ENCODE measurements around the gene RFXANK. TPM values are rescaled to one million over a fixed set of nuclear protein-coding genes. Genes with fewer than 3 reads are reported as not detected.

RFXANK gene
- total RNA-seq, 1 experiment from 2014 or later = 78.7 TPM

DNA sequence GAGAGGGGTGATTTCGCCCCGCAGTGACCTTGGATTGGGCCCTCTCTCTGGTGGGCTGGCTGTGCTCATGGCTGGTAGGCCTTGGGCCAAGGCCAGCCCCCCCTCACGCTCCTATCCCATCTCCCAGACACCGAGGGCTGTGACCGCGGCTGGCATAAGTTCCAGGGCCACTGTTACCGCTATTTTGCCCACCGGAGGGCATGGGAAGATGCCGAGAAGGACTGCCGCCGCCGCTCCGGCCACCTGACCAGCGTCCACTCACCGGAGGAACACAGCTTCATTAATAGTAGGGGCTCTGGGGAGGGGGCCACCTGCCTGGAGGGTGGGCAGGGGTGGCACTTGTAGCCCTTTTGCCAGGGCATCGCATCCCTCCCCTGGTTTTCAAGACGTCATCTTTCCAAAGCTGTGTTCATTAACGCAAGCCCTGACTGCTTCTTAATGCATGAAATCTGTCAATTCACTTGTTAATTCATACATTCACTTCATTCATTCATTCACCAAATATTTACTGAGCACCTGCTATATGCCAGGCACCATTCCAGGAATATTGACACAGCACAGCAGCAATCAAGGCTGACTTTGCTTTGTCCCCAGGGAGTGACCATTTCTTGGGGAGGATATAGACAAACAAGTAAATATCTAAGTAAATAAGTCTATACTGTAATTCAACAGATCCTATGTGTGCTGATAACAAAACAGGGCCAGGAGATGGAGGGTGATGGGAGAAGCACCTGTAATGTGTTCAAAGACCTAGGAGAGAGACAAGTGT is 46.3 kb downstream of the RFXANK start:
- Mint-ChIP-seq H3K4me3 (no peak overlapping the region), H3K4me1 (no peaks in the 10 kb centered on the region), H3K36me3 (peaks cover 4% of the 10 kb centered on the region), H3K27ac (no peak overlapping the region), H3K9me3 (peaks cover 25% of the 10 kb centered on the region), H3K27me3 (ENCODE audit: low read depth) (peaks cover 35% of the 10 kb centered on the region)
- POLR2A ChIA-PET = no interaction called here
- DNase-seq (ENCODE audit: low spot score) (no peak), ATAC-seq (no peak; the same call in 1 of the 2 replicates)
- CTCF ChIA-PET = no interaction called here
- TF ChIP-seq, protein P1, sequence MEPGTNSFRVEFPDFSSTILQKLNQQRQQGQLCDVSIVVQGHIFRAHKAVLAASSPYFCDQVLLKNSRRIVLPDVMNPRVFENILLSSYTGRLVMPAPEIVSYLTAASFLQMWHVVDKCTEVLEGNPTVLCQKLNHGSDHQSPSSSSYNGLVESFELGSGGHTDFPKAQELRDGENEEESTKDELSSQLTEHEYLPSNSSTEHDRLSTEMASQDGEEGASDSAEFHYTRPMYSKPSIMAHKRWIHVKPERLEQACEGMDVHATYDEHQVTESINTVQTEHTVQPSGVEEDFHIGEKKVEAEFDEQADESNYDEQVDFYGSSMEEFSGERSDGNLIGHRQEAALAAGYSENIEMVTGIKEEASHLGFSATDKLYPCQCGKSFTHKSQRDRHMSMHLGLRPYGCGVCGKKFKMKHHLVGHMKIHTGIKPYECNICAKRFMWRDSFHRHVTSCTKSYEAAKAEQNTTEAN (CRISPR knock-in tag; IDR thresholded peaks at IDR 0.05) = no peak
- TF ChIP-seq, protein P2, sequence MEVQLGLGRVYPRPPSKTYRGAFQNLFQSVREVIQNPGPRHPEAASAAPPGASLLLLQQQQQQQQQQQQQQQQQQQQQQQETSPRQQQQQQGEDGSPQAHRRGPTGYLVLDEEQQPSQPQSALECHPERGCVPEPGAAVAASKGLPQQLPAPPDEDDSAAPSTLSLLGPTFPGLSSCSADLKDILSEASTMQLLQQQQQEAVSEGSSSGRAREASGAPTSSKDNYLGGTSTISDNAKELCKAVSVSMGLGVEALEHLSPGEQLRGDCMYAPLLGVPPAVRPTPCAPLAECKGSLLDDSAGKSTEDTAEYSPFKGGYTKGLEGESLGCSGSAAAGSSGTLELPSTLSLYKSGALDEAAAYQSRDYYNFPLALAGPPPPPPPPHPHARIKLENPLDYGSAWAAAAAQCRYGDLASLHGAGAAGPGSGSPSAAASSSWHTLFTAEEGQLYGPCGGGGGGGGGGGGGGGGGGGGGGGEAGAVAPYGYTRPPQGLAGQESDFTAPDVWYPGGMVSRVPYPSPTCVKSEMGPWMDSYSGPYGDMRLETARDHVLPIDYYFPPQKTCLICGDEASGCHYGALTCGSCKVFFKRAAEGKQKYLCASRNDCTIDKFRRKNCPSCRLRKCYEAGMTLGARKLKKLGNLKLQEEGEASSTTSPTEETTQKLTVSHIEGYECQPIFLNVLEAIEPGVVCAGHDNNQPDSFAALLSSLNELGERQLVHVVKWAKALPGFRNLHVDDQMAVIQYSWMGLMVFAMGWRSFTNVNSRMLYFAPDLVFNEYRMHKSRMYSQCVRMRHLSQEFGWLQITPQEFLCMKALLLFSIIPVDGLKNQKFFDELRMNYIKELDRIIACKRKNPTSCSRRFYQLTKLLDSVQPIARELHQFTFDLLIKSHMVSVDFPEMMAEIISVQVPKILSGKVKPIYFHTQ (CRISPR knock-in tag; IDR thresholded peaks at IDR 0.05) = no peak
- TF ChIP-seq, protein P3, sequence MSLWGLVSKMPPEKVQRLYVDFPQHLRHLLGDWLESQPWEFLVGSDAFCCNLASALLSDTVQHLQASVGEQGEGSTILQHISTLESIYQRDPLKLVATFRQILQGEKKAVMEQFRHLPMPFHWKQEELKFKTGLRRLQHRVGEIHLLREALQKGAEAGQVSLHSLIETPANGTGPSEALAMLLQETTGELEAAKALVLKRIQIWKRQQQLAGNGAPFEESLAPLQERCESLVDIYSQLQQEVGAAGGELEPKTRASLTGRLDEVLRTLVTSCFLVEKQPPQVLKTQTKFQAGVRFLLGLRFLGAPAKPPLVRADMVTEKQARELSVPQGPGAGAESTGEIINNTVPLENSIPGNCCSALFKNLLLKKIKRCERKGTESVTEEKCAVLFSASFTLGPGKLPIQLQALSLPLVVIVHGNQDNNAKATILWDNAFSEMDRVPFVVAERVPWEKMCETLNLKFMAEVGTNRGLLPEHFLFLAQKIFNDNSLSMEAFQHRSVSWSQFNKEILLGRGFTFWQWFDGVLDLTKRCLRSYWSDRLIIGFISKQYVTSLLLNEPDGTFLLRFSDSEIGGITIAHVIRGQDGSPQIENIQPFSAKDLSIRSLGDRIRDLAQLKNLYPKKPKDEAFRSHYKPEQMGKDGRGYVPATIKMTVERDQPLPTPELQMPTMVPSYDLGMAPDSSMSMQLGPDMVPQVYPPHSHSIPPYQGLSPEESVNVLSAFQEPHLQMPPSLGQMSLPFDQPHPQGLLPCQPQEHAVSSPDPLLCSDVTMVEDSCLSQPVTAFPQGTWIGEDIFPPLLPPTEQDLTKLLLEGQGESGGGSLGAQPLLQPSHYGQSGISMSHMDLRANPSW (CRISPR knock-in tag; conservative IDR thresholded peaks at IDR 0.05; ENCODE audit: low read depth) = no peak
- TF ChIP-seq NR3C1 (CRISPR knock-in tag; conservative IDR thresholded peaks at IDR 0.05; ENCODE audit: low read depth) (no peak), JUN (CRISPR knock-in tag; IDR thresholded peaks at IDR 0.05) (no peak), SMAD4 (CRISPR knock-in tag; IDR thresholded peaks at IDR 0.05) (no peak), CREM (CRISPR knock-in tag; IDR thresholded peaks at IDR 0.05) (no peak), NR2C2 (CRISPR knock-in tag; IDR thresholded peaks at IDR 0.05) (no peak), ATF1 (CRISPR knock-in tag; IDR thresholded peaks at IDR 0.05) (no peak), ZNF219 (CRISPR knock-in tag; IDR thresholded peaks at IDR 0.05; ENCODE audit: borderline replicate concordance) (no peak), HMGA2 (CRISPR knock-in tag; IDR thresholded peaks at IDR 0.05) (no peak)
- TF ChIP-seq, protein P4, sequence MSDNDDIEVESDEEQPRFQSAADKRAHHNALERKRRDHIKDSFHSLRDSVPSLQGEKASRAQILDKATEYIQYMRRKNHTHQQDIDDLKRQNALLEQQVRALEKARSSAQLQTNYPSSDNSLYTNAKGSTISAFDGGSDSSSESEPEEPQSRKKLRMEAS (CRISPR knock-in tag; IDR thresholded peaks at IDR 0.05) = no peak

DNA sequence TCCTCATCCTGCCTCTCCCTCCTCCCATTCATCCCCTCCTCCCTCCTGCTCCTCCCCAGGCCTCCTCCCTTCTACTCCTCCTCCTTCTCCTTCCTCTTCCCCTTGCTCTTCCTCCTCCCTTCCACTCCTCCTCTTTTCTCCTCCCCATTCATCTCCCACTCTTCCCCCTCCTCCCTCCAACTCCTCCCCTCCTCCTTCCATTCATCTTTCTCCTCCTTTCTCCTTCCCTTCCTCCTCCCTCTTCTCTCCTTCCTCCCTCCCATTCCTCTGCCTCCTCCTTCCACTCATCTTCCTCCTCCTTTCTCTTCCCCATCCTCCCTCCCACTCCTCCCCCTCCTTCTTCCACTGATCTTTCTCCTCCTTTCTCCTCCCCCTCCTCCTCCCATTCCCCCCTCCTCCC is 47.6 kb downstream of the RFXANK start:
- peaks cover 4% of the 10 kb centered on the region for H3K36me3 Mint-ChIP-seq
- no peak overlapping the region for H3K4me3 Mint-ChIP-seq
- ATAC-seq (no peak), DNase-seq (ENCODE audit: low spot score) (no peak)
- ChIA-PET CTCF (no interaction called here), POLR2A (no interaction called here)
- H3K4me1 Mint-ChIP-seq = no peaks in the 10 kb centered on the region
- H3K9me3 Mint-ChIP-seq = peaks cover 13% of the 10 kb centered on the region
- TF ChIP-seq ZNF263 (CRISPR knock-in tag; IDR thresholded peaks at IDR 0.05; ENCODE audit: low read depth) (peak; percentile 64; the same call in 1 of the 2 replicates), SMAD3 (CRISPR knock-in tag; IDR thresholded peaks at IDR 0.05; ENCODE audit: borderline replicate concordance) (no peak)
- H3K27me3 Mint-ChIP-seq (ENCODE audit: low read depth) = peaks cover 29% of the 10 kb centered on the region
- no peak overlapping the region for H3K27ac Mint-ChIP-seq

DNA sequence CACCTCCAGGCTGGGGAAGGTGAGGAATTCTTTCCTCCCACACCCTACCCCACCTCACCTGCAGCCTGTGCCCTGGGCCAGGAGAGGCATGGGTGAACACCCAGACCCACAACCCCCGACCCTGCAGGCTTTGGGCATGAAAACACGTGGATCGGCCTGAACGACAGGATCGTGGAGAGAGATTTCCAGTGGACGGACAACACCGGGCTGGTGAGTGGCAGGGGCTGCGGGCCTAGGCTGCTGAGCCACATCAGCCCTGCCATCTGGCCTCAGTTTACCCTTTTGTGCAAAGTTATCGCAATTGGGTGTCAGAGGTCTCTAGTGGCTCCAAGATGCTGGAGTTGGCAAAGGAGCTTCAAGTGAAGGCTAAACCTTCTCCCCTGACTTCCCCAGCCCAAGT is 48.4 kb downstream of the RFXANK start:
- Mint-ChIP-seq H3K27ac (no peak overlapping the region), H3K9me3 (peaks cover 9% of the 10 kb centered on the region), H3K4me3 (no peak overlapping the region), H3K36me3 (peaks cover 4% of the 10 kb centered on the region), H3K4me1 (no peaks in the 10 kb centered on the region), H3K27me3 (ENCODE audit: low read depth) (peaks cover 29% of the 10 kb centered on the region)
- CTCF ChIA-PET = interaction anchor here (1.0 to 1.5 kb wide), 2 partner anchors 15 to 102 kb away, joined by 4 read pairs; no protein-coding TSS in a partner anchor
- DNase-seq (ENCODE audit: low spot score) = no peak
- POLR2A ChIA-PET = no interaction called here
- ATAC-seq = no peak
- TF ChIP-seq ZNF416 (CRISPR knock-in tag; IDR thresholded peaks at IDR 0.05) = no peak
- TF ChIP-seq GRHL2 (CRISPR knock-in tag; IDR thresholded peaks at IDR 0.05; ENCODE audit: insufficient replicate concordance, severe bottlenecking) = no peak
- TF ChIP-seq ZNF121 (CRISPR knock-in tag; IDR thresholded peaks at IDR 0.05) = no peak
- no peak for TF ChIP-seq MXD4 (CRISPR knock-in tag; IDR thresholded peaks at IDR 0.05; ENCODE audit: borderline replicate concordance)
- TF ChIP-seq, protein P5, sequence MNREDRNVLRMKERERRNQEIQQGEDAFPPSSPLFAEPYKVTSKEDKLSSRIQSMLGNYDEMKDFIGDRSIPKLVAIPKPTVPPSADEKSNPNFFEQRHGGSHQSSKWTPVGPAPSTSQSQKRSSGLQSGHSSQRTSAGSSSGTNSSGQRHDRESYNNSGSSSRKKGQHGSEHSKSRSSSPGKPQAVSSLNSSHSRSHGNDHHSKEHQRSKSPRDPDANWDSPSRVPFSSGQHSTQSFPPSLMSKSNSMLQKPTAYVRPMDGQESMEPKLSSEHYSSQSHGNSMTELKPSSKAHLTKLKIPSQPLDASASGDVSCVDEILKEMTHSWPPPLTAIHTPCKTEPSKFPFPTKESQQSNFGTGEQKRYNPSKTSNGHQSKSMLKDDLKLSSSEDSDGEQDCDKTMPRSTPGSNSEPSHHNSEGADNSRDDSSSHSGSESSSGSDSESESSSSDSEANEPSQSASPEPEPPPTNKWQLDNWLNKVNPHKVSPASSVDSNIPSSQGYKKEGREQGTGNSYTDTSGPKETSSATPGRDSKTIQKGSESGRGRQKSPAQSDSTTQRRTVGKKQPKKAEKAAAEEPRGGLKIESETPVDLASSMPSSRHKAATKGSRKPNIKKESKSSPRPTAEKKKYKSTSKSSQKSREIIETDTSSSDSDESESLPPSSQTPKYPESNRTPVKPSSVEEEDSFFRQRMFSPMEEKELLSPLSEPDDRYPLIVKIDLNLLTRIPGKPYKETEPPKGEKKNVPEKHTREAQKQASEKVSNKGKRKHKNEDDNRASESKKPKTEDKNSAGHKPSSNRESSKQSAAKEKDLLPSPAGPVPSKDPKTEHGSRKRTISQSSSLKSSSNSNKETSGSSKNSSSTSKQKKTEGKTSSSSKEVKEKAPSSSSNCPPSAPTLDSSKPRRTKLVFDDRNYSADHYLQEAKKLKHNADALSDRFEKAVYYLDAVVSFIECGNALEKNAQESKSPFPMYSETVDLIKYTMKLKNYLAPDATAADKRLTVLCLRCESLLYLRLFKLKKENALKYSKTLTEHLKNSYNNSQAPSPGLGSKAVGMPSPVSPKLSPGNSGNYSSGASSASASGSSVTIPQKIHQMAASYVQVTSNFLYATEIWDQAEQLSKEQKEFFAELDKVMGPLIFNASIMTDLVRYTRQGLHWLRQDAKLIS (CRISPR knock-in tag; IDR thresholded peaks at IDR 0.05; ENCODE audit: borderline replicate concordance) = no peak
- TF ChIP-seq IRF2 (CRISPR knock-in tag; IDR thresholded peaks at IDR 0.05; ENCODE audit: borderline replicate concordance, low read depth) = no peak
- TF ChIP-seq, protein P6, sequence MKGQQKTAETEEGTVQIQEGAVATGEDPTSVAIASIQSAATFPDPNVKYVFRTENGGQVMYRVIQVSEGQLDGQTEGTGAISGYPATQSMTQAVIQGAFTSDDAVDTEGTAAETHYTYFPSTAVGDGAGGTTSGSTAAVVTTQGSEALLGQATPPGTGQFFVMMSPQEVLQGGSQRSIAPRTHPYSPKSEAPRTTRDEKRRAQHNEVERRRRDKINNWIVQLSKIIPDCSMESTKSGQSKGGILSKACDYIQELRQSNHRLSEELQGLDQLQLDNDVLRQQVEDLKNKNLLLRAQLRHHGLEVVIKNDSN (CRISPR knock-in tag; IDR thresholded peaks at IDR 0.05) = no peak
